Measurements from ENCODE around the gene ZNF423. TPM values are rescaled to one million over a fixed set of nuclear protein-coding genes. Genes with fewer than 3 reads are reported as not detected.

Gene ZNF423
- total and polyA plus RNA-seq, 7 donors = 0.69 to 19.7 (median 3.6) TPM

GRCh38 chr16:49588026-49588425, 267.9 kb downstream of the ZNF423 start:
- Histone ChIP-seq H3K27ac (no peak overlapping the region), H3K36me3 (no peaks in the 10 kb centered on the region), H3K27me3 (no peaks in the 10 kb centered on the region), H3K9me3 (no peaks in the 10 kb centered on the region), H3K4me1 (no peaks in the 10 kb centered on the region), H3K4me3 (no peak overlapping the region)
- TF ChIP-seq EP300 (IDR thresholded peaks at IDR 0.05) = no peak
- TF ChIP-seq, protein P1, sequence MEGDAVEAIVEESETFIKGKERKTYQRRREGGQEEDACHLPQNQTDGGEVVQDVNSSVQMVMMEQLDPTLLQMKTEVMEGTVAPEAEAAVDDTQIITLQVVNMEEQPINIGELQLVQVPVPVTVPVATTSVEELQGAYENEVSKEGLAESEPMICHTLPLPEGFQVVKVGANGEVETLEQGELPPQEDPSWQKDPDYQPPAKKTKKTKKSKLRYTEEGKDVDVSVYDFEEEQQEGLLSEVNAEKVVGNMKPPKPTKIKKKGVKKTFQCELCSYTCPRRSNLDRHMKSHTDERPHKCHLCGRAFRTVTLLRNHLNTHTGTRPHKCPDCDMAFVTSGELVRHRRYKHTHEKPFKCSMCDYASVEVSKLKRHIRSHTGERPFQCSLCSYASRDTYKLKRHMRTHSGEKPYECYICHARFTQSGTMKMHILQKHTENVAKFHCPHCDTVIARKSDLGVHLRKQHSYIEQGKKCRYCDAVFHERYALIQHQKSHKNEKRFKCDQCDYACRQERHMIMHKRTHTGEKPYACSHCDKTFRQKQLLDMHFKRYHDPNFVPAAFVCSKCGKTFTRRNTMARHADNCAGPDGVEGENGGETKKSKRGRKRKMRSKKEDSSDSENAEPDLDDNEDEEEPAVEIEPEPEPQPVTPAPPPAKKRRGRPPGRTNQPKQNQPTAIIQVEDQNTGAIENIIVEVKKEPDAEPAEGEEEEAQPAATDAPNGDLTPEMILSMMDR (IDR thresholded peaks at IDR 0.05) = no peak
- no peak for TF ChIP-seq POLR2A (IDR thresholded peaks at IDR 0.05)
- TF ChIP-seq POLR2AphosphoS5 (IDR thresholded peaks at IDR 0.05) = no peak
- DNase-seq = peak; percentile 50
- WGBS, 2 donors = 77 to 97% methylated on average over 3 of the region's 3 CpGs
- intact Hi-C loops (cut with DNase I) = no loop called here

DNA sequence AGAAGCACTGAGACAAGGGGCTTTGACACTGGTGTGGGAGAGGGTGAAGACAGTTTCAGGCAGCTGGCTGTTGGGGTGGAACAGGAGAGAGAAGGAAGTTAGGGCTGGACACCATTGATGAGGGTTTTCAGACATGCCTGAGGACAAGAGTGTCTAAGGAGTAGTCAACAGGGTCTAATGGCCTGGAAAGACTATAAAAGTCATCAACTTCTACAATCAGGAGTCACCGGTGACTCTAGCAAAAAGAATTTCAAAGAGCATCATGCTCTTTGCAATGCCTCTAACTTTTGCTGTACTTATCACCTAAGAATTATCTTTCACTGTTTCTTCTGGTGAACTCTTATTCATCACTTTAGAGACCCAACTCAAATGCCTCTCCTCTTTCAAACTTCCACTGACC, 268.4 kb downstream of the ZNF423 start:
- Histone ChIP-seq H3K4me3 (no peak overlapping the region), H3K27ac (peak overlapping the region in 1 of 4 donors; percentile 22), H3K4me1 (no peaks in the 10 kb centered on the region), H3K9me3 (no peaks in the 10 kb centered on the region), H3K27me3 (no peaks in the 10 kb centered on the region), H3K36me3 (no peaks in the 10 kb centered on the region)
- TF ChIP-seq EP300 (IDR thresholded peaks at IDR 0.05) (no peak), POLR2AphosphoS5 (IDR thresholded peaks at IDR 0.05) (no peak), POLR2A (IDR thresholded peaks at IDR 0.05) (no peak)
- TF ChIP-seq, protein P1 (IDR thresholded peaks at IDR 0.05) = no peak
- DNase-seq = no peak
- WGBS, 2 donors = 90 to 97% methylated on average over 1 of the region's 1 CpG
- intact Hi-C loops (cut with DNase I) = no loop called here

DNA sequence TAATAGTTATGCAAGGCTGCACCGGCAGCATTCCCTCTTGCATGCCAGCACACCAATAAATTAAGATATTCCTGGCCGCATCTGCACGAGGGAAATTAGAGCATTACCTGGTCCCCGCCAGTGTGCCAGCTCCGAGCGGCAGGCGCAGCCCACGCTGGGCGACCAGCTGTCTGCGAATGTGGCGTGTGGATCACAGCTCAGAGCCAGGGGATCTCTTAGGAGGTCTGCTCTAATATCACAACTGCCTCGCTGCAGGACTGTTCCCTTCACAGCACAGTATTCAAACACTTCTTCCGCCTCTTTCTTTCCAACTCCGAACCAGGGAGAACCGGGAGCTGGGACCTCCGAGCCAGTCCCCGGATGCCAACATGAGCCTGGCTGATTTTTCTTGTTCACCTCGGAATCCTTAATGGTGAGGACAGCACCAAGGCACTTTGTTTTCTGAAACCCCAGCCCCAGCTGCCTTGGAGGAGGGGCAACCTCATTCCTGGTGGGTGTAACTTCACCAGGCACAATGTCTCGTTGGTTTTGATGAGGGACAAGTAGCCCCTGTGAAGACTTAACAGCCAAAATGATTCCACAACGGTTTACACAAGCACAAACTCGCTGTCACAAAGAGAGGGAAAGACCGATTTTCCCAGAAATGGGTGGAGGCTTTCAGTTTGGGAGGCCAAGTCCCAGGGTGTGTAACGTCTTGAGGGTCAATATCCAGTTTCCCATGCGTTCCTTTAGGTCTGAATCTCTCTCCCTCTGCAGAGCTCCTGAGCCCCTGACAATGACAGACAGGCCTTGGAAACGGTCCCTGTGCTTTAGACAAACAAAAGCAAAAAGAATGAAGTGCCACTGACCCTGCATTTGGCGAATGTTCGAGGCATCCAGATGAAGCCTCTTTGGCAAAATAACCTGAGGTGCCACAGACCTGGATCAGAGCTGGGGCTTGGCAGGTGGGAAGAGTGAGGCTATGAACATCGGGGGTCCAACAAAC, 269.2 kb downstream of the ZNF423 start:
- 84 to 86% methylated on average over 28 of the region's 28 CpGs for whole genome bisulfite sequencing, 2 donors
- intact Hi-C loops (cut with DNase I) = no loop called here
- DNase-seq = peak; percentile 29
- Histone ChIP-seq H3K4me1 (no peaks in the 10 kb centered on the region), H3K9me3 (no peaks in the 10 kb centered on the region), H3K36me3 (no peaks in the 10 kb centered on the region), H3K27ac (peak overlapping the region in 1 of 4 donors; percentile 22), H3K4me3 (no peak overlapping the region), H3K27me3 (no peaks in the 10 kb centered on the region)
- no peak for TF ChIP-seq POLR2AphosphoS5 (IDR thresholded peaks at IDR 0.05)
- TF ChIP-seq EP300 (IDR thresholded peaks at IDR 0.05) = no peak
- TF ChIP-seq, protein P1 (IDR thresholded peaks at IDR 0.05) = no peak
- no peak for TF ChIP-seq POLR2A (IDR thresholded peaks at IDR 0.05)

- intact Hi-C loops (cut with DNase I) = no loop called here
- H3K9me3 ChIP-seq = no peaks in the 10 kb centered on the region
- no peaks in the 10 kb centered on the region for H3K36me3 ChIP-seq
- H3K4me1 ChIP-seq = peaks cover 0 to 7% (median 0%) of the 10 kb centered on the region in 4 donors
- H3K27ac ChIP-seq = no peak overlapping the region
- H3K27me3 ChIP-seq = no peaks in the 10 kb centered on the region
- H3K4me3 ChIP-seq = no peak overlapping the region
- no peak for DNase-seq
- WGBS, 2 donors = 88 to 94% methylated on average over 11 of the region's 11 CpGs
- TF ChIP-seq, protein P1 (IDR thresholded peaks at IDR 0.05) = no peak
- TF ChIP-seq POLR2AphosphoS5 (IDR thresholded peaks at IDR 0.05) = no peak
- no peak for TF ChIP-seq POLR2A (IDR thresholded peaks at IDR 0.05)
- TF ChIP-seq EP300 (IDR thresholded peaks at IDR 0.05) = no peak
These were observed 270.6 kb downstream of the ZNF423 start for GRCh38 chr16:49585143-49585832.
